Mesodermal cell (in vitro differentiated cells): ENCODE results near the gene CYYR1. TPM values are rescaled to one million over a fixed set of nuclear protein-coding genes. Genes with fewer than 3 reads are reported as not detected.

Experiments
- H3K27ac ChIP-seq: 2 replicates; pipeline ENCODE4 v1.7.0; 2013; ENCODE audit warnings: mild to moderate bottlenecking, low read depth, low read length, moderate library complexity; ENCODE audit not compliant: severe bottlenecking
- H3K36me3 ChIP-seq: 2 replicates; pipeline ENCODE4 v1.7.1; 2013; ENCODE audit warnings: mild to moderate bottlenecking, low read length, moderate library complexity; ENCODE audit not compliant: control insufficient read depth, insufficient read depth
- H3K4me1 ChIP-seq: one replicate; pipeline ENCODE4 v1.7.1; 2013; ENCODE audit warnings: mild to moderate bottlenecking, low read length; ENCODE audit not compliant: insufficient read depth, control insufficient read depth, poor library complexity, severe bottlenecking
- H3K4me3 ChIP-seq: 2 replicates; pipeline ENCODE4 v1.7.0; 2013; ENCODE audit warnings: low read length, control low read depth, mild to moderate bottlenecking; ENCODE audit not compliant: insufficient read depth, poor library complexity, severe bottlenecking; ENCODE audit errors: extremely low read depth
- H3K9me3 ChIP-seq: 2 replicates; pipeline ENCODE4 v1.7.1; 2013; ENCODE audit warnings: mild to moderate bottlenecking, low read length, moderate library complexity; ENCODE audit not compliant: control insufficient read depth
- WGBS, 2 experiments: methylation state at CpG; one replicate each; pipeline ENCODE4 v1.1.5; 2013; ENCODE audit warnings: missing lambda C conversion rate in 2 of 2; ENCODE audit not compliant: insufficient coverage in 2 of 2; 5-methylcytosine and 5-hydroxymethylcytosine counted together
- polyA plus RNA-seq, 2 experiments: library from polyadenylated mRNA; stranded (reverse); fragments of 50-300 nt; gene quantifications; one replicate each; pipeline ENCODE4 v1.2.3, GENCODE V29; 2013

Gene CYYR1
- 20.3 TPM for polyA plus RNA-seq (2013, experiment 1 of 2)
- polyA plus RNA-seq (2013, experiment 2 of 2), result 21.9 TPM

DNA sequence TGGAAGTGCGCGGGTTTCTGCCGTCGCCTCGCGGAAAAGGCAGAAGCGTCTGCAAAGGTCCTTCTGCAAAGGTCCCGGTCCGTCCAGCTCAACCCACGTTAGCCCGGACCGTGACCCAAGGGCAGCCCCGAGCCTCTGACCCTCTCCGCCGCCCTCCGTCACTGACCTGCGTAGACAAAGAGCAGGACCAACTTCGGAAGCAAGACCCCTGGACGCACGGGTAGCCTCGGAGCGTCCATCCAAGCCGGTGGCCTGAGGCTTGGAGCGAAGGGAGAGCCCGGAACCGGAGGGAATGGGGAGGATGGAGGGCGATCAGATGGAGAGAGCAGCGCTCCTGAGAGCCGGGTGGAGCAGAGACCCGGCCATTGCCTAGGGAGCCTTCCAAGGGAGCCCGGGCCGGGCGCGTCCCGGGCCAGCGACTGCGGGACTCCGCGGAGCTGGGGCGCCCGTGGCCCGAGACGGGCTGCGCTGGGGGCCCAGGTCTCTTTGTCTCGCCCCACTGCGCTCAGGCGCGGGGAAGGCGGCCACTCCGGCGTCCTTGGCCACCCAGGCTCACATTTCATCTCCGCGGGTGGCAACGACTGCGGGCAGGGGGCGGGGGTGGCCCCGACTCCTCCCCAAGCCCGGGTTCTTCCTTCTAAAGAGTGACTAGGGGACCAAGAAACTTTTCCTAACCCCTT lies at the start of gene CYYR1:
Gene CYYR1 (minus strand): TSS at position 585 of the 680 bp plus-strand sequence. CDS start 346 bp downstream, at position 239.
- Histone ChIP-seq H3K9me3 (no peaks in the 10 kb centered on the region), H3K4me1 (no peaks in the 10 kb centered on the region), H3K36me3 (no peaks in the 10 kb centered on the region), H3K27ac (peak within 1 kb of the TSS; percentile 77), H3K4me3 (peak within 1 kb of the TSS; percentile 64)
- 1% methylated on average over 43 to 48 of the region's 58 CpGs for WGBS, 2 experiments

DNA sequence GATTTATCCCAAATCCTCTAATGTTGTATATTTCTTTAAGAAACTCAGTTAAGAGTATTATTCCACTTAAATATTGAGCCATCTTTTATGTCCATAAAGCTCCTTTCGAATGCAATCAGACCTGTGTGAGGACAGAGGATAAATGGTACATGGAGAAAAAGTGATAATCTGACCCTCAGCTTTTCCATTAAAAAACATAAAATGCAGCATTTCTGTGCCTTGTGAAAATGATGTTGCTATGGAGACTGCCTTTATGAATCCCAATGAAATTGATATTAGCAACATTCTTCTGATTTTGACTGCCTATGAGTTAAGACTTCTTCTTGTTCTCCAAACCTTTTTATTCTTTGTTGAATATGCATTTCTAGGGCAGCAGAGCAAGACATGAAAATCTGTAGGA lies 44.1 kb upstream of the CYYR1 start:
- WGBS, 2 experiments, result no CpG with 5 or more reads among the region's 1 CpG
- Histone ChIP-seq H3K4me1 (no peaks in the 10 kb centered on the region), H3K36me3 (no peaks in the 10 kb centered on the region), H3K4me3 (no peak overlapping the region), H3K9me3 (no peaks in the 10 kb centered on the region), H3K27ac (no peak overlapping the region)

DNA sequence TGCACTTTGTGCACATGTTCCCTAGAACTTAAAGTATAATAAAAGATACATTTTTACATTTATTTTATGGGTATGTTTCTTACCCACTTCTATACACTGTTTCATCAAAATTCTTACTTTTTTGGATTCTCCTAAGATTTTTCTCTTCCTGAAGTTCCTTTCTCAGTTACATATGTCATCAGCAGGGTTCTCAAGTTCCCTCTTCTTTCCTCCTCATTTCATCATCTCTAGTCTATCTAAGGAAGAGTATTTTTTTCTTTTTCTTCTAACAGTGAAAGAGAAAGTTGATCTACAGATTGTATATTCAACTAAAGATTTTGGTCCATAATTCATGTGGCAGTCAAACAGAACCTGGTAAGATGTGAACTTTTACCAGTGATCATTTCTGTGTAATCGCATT lies 41.2 kb upstream of the CYYR1 start:
- WGBS, 2 experiments, result no CpG with 5 or more reads among the region's 1 CpG
- Histone ChIP-seq H3K9me3 (no peaks in the 10 kb centered on the region), H3K4me3 (no peak overlapping the region), H3K27ac (no peak overlapping the region), H3K4me1 (no peaks in the 10 kb centered on the region), H3K36me3 (no peaks in the 10 kb centered on the region)

DNA sequence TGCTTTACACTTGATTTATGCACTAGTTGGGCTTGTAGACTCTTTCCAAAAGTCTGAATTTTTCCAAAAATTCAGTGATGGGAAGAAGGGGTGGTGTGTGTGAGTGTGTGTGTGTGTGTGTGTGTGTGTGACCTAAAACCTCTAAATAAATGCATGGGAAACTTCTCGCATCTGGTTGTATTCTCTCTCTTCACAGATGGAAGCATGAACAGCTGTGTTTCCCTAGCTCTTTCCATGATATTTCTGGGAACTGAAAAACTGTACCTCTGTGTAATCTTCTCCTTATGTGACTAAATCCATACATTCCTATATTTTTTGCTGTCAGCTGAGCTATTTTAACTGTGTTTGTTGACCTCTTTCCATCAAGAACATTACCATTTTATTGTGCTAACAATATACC lies 26.2 kb upstream of the CYYR1 start:
- no peaks in the 10 kb centered on the region for H3K4me1 ChIP-seq
- H3K9me3 ChIP-seq, result no peaks in the 10 kb centered on the region
- H3K36me3 ChIP-seq, result no peaks in the 10 kb centered on the region
- no peak overlapping the region for H3K27ac ChIP-seq
- WGBS, 2 experiments, result 100% methylated on average over 1 of the region's 1 CpG; no CpG with 5 or more reads in 1 of the 2 experiments
- no peak overlapping the region for H3K4me3 ChIP-seq

DNA sequence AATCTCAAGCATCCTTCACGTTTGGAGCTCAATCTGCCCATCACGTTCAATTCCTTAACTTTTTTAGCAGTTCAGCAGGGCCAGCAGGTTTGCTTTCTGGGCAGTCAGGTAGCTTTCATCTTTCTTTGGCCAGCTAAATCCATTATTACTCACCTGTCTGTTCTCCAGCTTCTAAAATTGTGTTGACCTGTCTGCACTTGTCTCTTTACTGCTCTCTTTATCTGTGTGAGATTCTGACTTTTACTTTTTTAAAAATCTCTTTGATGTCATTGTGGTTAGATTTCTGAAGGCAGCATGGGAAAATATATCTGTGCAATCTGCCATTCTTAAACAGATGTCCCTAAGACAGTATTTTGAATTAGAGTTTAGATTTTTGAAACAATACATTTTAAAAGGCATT lies 24.9 kb upstream of the CYYR1 start:
- H3K4me1 ChIP-seq, result no peaks in the 10 kb centered on the region
- no peaks in the 10 kb centered on the region for H3K36me3 ChIP-seq
- no peak overlapping the region for H3K27ac ChIP-seq
- no peaks in the 10 kb centered on the region for H3K9me3 ChIP-seq
- WGBS, 2 experiments, result 77 to 85% methylated on average over 2 of the region's 2 CpGs
- H3K4me3 ChIP-seq, result no peak overlapping the region

DNA sequence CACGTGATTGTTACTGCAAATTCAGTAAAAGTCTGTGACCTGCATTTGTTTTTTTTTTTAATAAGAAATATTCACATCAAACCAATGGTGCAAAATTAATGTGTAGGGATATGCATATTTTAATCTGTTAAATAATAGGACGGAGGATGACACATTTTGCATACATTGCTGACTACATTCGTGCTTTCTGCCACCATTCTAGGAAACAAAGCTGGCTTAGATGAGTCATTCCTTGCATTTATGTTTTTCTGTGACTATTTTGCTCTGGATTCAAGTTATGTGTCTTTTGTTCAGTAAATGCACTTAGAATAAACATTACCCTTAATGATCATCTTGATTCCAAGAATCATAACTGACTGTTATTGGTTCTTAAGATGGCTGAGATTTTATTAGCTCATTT lies 23.9 kb upstream of the CYYR1 start:
- Histone ChIP-seq H3K4me1 (no peaks in the 10 kb centered on the region), H3K36me3 (no peaks in the 10 kb centered on the region), H3K27ac (no peak overlapping the region), H3K9me3 (no peaks in the 10 kb centered on the region), H3K4me3 (no peak overlapping the region)
- no CpG with 5 or more reads among the region's 3 CpGs for WGBS, 2 experiments

DNA sequence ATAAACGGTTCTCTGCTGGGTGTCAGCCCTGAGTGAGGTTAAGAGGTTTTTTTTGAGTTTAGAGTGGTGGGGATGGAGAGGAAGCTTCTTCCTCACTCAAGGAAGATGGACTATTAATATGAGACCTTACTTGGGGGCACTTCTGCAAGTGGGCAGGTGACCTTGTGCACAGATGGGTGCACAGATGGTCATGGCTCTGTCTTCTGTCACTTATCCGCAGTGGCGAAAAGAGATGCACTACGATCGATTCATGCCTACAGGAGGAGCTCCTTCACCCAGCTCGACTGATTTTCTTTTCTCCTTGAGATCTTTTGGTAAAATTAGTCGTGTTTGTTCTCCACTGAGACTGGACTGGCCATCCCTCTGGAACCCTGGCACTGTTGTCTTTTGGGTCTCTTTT lies 22.9 kb upstream of the CYYR1 start:
- 90 to 97% methylated on average over 6 to 7 of the region's 7 CpGs for WGBS, 2 experiments
- H3K9me3 ChIP-seq, result no peaks in the 10 kb centered on the region

DNA sequence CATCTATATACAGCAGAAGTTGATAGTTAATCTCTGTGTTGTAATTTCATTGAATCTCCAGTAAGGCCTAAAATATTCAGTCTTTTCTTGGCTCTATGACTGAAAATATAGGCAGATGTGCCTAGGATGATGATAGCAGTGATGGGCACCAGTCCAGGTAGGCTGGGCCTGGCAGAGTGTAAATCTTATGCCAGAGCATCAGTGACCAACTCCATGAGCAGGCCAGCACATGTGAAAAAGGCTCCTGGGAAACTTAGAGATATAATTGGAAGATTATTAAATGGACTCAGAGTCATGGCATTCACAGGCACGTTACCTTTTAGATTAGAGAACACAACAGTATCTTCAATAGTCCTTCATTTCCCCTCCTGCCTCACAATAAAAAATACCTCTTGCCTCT lies 20.7 kb upstream of the CYYR1 start:
- H3K36me3 ChIP-seq, result no peaks in the 10 kb centered on the region
- H3K9me3 ChIP-seq, result no peaks in the 10 kb centered on the region
- WGBS, 2 experiments, result no CpG with 5 or more reads among the region's 1 CpG
- no peak overlapping the region for H3K27ac ChIP-seq
- H3K4me1 ChIP-seq, result no peaks in the 10 kb centered on the region
- no peak overlapping the region for H3K4me3 ChIP-seq

More for the DNA sequence above, 22.9 kb upstream of the CYYR1 start:
- Histone ChIP-seq H3K36me3 (no peaks in the 10 kb centered on the region), H3K4me3 (no peak overlapping the region), H3K4me1 (no peaks in the 10 kb centered on the region), H3K27ac (no peak overlapping the region)

DNA sequence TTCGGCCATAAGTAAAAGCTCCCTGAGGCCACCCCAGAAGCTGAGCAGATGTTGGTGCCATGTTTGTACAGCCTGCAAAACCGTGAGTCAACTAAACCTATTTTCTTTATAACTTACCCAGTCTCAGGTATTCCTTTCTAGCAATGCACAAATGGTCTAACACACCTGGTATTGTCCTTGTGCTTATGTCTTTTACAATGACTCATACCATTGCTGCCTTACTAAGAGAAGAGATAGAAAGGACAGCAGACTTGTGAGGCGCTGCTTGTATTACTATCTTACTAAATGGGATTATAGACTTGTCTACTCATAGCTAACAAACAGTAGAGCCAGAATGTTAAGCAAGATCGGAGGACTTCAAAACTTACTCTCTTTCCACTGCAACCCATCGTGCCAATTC lies 18.5 kb upstream of the CYYR1 start:
- Histone ChIP-seq H3K9me3 (no peaks in the 10 kb centered on the region), H3K36me3 (no peaks in the 10 kb centered on the region)
- 96 to 97% methylated on average over 3 to 4 of the region's 5 CpGs for WGBS, 2 experiments

DNA sequence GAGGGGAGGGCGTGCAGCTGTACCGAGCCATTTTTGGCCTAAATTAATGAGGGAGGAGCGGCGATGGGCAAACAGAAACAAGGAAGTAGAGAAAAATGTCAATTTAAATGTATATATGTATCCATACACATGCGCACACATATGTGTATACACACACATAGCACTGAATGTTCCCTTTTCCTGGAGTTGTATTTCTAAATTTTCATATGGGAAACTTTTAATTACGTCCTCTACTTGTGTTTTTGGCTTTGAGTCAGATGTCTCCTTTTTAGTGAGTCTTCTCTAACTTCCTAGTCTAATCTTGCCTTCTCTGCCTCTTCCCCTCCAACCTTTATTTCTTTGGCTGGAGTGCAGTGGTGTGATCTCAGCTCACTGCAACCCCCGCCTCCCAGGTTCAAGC lies 15.4 kb upstream of the CYYR1 start:
- Histone ChIP-seq H3K4me1 (no peaks in the 10 kb centered on the region), H3K4me3 (no peak overlapping the region), H3K36me3 (no peaks in the 10 kb centered on the region), H3K27ac (no peak overlapping the region), H3K9me3 (no peaks in the 10 kb centered on the region)
- WGBS, 2 experiments, result 93 to 95% methylated on average over 2 of the region's 7 CpGs

More for the DNA sequence above, 18.5 kb upstream of the CYYR1 start:
- no peak overlapping the region for H3K27ac ChIP-seq
- no peak overlapping the region for H3K4me3 ChIP-seq
- H3K4me1 ChIP-seq, result no peaks in the 10 kb centered on the region

DNA sequence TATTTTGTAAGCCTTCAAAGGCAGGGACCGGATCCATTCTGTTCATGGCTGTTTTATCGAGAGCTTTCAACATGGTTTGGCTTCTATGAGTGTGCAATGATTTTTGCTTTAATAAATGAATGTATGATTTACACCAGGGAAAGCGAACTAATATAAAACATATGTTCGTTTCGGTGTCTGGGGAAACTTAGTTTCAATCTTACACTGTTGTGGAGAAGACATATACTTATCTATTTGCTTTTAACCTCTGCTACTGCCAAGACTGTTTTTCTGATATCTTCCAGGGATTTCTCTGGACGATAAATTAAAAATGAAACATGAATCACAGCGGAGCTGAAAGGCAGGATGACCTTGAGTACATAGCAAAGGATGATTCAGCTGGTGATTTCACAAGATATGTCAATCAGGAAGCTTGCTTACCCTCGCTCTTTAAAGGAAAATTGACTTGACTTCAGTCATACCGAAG lies 14.7 kb upstream of the CYYR1 start:
- no peaks in the 10 kb centered on the region for H3K9me3 ChIP-seq
- H3K4me1 ChIP-seq, result no peaks in the 10 kb centered on the region
- H3K27ac ChIP-seq, result no peak overlapping the region
- no peaks in the 10 kb centered on the region for H3K36me3 ChIP-seq
- H3K4me3 ChIP-seq, result no peak overlapping the region
- WGBS, 2 experiments, result 90 to 100% methylated on average over 4 to 7 of the region's 9 CpGs
